ENCODE measurements around the gene MKNK2. TPM values are rescaled to one million over a fixed set of nuclear protein-coding genes. Genes with fewer than 3 reads are reported as not detected.

MKNK2 gene
- total RNA-seq, 1 donor from 2014 or later = 113 TPM

DNA sequence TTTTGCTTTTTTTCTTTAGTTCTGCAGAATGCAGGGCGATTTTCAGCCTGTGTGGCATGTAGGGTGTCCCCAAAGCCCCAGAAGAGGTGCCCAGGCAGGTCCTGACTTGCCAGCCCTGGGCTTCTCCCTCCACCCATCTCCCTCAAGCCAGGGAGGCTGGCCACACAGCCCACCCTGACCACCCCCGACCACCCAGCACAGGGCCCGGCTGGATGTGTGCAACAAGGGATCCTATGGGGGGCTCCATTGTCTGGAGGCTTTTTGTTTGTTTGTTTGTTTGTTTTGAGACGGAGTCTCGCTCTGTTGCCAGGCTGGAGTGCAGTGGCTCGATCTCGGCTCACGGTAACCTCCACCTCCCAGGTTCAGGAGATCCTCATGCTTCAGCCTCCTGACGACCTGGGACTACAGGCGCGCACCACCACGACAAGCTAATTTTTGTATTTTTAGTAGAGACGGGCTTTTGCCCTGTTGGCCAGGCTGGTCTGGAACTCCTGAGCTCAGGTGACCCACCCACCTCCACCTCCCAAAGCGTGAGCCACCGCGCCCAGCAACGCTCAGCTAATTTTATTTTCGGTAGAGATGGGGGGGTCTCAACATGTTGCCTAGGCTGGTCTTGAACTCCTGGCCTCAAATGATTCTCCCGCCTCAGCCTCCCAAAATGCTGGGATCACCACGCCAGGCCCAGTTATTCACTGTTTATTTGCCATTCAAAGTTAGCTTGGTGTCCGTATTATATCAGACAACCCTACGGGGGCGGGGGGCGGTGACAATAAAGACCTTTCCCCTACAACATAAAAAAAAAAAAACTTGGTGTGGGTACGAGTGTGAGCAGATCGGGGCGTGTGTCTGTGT lies 7.8 kb upstream of the MKNK2 start:
- DNase-seq (ENCODE audit: extremely low read depth, low read depth, low spot score) = no peak

DNA sequence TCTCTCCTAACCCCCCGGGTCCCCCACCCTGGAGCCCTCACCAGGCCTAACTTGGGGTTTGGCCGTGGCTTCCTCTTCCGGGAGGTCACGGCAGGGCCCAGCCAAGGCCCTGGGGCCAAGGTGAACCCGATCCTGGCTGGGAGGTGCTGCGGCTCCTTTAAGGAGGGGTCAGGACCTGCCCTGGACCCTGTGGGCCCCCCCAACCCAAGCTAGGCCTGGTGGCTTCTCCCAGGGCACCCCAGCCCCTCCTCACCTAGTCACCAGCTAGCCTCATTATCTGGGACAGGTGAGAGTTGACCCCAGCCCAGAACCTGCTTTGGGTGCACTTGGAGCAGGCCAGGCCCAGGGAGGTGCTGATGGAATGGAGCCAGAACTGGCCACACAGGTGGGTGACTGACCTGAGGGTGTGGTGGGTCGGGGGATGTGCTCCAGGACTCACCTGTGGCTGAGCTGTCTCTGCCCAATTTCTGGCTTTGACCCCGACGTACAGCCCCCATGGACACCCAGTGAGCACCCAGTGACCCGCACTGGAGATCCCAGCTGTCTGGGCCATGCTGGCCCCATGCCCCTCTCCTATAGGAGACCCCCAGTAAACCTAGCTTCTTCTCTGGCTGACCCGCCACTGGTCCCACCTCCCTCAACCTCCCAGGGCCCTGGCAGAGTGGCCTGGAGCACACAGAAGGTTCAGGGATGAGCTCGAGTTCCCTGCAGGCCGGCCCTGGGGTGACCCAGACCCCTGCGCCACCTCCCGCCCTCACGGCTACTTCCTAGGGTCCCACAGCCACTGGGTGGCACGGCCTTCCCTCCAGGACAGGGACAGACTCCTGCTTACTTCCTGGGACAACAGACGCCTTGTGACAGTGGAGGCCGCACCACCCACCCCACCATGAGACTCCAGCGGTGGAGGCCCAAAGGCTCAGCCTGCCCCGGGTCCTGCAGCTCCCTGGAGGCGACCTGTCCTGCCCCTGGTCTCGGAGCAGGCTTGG lies 6.7 kb upstream of the MKNK2 start:
- no peak for DNase-seq (ENCODE audit: extremely low read depth, low read depth, low spot score)

DNA sequence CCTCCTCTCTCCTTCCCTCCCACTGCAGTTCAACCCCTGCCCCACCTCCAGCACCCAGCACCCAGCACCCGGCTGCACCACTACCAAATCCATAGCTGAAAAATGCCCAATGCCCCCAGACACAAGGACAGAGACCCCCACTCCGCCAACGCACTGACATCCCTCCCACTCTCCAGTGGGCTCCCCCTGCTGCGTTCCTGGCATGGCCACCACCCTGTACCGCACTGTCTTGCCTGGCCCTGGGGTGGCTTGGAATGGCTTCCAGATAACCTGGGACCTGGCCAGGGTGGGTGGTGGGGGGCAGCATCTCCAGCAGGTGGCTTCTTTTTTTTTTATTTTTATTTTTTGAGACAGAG lies 5.8 kb upstream of the MKNK2 start:
- no peak for DNase-seq (ENCODE audit: extremely low read depth, low read depth, low spot score)

DNA sequence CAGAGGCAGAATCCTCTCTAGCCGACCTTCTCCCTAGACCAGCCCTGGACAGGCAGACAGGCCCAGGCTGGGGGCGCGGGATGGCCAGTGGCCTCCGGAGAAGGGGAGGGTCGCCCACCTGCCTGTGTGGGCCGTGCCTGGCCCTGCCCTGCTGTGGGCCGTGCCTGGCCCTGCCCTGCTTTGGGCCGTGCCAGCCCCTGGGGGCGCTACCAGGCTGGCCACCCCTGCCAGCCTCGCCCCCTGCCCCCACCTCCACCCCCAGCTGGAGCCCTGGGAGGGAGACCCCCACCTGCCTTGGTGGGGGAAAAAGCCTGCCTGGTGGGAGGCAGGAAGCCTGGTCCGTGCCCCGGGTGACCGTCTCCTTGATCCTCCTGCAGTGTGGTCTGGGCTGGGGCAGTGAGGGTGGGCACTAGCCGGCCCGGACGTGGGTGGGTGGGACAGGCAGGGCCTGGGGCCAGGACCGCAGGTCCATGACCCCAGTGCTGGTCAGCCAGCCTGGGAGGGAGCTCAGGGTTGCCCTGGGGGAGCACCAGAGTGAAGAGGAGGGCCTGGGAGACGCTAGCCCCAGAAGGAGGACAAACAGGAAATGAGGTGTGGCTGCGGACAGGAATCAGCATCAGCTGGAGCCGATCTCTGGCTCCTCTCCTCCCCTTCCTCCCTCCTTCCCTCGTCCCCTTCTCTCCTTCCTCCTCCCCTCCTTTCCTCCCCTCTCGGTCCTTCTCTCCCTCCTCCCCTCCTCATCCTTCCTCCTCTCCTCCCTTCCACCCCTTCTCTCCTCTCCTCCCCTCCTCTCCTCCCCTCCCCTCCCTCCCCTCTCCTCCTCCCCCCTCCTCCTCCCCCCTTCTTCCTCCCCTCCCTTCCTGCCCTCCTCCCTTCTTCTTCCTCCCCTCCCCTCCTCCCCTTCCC lies 5.1 kb upstream of the MKNK2 start:
- DNase-seq (ENCODE audit: extremely low read depth, low read depth, low spot score) = no peak

DNA sequence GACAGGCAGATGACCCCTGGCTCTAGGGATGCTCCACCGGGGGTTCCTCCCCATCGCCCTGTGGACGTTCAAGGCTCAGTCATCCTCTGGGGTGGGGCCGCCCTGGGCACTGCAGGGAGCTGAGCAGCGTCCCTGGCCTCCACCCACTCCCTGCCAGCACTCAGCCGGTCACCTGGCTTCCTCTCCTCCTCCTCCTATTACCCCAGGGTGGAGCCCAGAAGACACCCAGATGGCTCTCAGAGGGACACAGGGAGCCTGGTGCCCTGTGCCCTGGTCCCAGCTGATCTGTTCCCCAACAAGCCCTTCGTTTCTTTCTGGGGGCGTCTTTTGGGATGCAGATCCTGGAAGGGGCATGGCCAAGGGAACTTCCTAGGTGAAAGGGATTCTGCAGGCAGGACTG lies 3.7 kb upstream of the MKNK2 start:
- DNase-seq (ENCODE audit: extremely low read depth, low read depth, low spot score) = no peak

DNA sequence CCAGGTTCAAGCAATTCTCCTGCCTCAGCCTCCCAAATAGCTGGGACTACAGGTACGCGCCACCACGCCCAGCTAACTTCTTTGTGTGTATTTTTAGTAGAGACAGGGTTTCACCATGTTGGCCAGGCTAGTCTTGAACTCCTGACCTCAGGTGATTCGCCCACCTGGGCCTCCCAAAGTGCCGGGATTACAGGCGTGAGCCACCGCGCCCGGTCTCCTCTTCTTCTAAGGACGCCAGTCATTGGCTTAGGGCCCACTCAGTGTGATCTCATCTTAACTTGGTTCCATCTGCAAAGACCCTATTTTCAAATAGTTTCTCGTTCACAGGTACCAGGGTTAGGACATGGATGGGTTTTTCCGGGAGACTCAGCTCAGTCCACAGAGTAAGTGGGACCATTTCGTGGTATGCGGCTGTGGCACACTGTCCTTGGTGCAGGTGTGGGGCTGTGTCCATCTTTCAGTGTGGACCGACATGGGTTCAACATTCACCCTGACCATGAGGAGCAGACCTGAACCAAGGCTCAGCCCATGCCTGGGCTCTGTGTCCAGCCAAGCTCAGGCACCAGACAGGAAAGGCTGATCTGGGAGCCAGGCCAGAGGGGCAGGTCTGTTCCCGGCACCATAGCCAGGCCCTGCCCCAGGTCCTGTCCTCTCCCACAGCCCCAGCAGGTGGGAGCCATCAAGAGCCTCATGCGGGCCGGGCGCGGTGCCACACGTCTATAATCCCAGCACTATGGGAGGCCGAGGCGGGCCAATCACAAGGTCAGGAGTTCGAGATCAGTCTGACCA lies 2.8 kb upstream of the MKNK2 start:
- no peak for DNase-seq (ENCODE audit: extremely low read depth, low read depth, low spot score)

DNA sequence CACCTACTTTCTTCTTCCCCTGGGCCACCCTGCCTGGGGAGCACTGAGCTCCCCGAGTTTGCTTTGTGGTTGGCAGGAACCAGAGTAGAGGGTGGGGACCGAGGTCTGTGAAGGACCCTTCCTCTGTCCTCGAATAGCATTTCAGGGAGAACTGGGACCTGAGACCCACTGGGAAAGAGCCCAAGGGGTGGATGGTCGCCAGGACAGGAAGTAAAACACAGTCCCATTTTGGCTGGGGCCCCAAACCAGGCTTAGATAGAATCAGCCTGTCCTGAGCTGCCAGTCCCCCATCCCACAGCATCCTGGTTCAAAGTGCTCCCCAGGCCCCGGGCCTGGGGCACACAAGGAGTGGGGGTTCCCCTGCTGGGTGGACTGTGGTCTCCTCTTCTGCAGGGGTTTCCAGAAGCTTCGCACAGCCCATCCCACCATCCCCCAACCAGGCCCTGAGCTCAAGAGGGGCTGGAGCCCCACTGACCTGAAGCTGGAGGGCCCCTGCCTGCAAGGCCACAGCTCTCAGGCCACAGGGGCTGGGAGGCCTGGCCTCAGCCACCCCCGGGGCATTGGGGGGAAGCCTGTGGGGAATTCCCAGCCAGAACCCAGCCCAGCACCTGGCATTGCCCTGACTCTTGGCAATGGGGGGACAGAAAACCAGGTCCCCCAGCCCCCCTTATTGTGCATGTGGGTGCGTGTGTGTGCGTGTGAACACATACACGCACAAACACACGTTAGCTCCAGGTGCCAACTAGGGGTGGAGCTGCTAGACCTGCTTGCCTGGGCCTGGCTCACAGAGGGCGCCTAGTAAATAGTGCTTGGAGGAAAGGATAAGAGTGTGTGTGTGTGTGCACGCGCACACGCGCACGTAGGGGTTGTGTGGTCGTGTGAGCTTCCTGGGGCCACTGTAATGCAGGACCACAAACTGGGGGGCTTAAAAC lies 995 bp upstream of the MKNK2 start:
- no peak for DNase-seq (ENCODE audit: extremely low read depth, low read depth, low spot score)

DNA sequence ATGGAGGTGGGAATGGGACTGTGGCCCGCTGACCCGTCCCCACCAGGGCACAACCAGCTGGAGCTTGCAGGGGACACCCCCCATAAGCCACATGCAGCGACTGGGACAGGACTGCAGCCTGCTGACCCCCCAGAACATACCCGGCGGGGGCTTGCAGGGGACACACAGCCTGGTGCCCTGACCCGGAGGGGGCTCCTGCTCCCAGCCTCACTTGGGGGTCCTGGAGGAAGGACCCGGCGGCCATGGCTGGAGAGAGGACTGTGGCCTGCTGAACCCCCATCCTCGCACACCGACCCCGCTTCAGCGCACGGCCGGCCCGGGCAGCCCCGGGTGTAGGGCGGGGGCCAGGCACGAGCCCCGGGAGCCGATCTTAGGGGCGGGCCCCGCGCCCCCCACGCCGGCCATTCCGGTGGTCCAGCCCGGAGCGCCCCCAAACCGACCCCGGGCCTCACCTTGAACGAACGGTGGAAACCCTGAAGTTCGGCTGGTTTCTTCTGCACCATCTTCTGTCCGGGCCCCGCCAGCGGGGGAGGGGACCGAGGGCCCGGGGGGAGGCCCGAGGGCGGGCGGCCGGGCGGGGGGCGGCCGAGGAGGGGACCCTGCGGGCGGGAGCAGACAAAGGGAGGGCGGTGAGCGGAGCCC lies 574 bp downstream of the MKNK2 start:
- no peak for DNase-seq (ENCODE audit: extremely low read depth, low read depth, low spot score)

DNA sequence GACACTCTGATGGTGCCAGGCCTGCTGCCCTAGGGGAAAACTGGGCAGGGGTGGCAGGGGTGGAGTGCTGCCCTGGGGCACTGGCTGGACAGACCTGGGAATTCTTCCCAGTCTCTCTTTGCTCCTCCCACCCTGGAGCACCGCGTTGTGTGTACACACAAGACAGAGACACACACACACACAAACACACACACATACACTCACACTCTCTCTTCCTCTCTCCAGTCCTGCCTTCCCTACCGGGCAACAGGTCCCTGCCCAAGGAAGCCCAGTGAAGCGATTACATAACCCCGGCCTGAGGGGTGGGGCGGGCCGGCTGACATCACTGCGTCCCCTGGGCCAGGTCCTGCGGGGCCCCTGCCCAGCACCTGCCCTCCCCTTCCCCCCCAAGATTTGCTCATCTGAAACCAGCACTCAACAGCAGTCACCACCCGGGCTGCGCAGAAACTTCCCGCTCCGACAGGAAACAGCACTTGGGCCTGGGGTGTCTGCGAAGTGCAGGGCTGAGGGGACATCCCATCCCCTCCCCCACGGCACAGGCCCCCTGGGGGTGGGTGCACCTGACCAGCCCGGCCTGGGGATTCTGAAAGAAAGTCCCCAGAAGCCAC lies 1.2 kb downstream of the MKNK2 start:
- DNase-seq (ENCODE audit: extremely low read depth, low read depth, low spot score) = no peak

DNA sequence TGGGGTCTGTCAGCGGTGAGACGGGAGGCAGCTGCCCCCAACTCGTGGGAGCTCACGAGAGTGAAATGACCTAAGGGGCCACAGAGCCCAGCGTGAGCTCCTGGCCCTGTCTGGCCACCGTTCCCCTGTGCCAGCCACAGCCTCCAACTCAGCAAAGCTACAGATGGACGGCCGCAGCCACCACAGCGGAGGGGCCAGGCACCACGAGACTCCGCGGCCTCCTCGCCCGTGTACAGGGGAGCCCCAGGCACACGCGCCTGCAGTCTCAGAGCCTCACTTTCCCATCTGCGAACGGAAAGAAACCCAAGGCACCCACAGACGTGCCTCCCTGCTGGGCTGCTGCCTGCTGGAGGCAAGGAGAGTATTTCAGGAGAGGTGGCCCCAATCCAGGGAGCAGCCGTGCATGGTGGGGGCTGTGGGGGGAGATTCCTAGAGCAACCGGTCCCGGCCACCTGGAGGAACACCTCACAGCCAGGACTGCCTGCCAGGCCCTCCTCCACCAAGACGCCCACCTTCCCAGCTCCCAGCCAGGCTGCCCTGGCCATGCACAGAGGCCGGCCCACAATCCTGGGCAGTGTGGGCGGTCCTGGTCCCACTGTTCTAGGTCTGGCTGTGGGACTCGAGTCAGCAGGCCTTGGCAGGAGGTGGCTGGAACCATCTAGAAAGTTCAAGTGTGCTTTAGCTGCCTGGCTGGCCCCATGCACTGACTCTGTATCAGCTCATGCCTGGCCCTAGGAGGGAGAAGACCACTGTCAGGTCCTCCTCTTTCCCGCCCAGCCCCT lies 1.9 kb downstream of the MKNK2 start:
- no peak for DNase-seq (ENCODE audit: extremely low read depth, low read depth, low spot score)

DNA sequence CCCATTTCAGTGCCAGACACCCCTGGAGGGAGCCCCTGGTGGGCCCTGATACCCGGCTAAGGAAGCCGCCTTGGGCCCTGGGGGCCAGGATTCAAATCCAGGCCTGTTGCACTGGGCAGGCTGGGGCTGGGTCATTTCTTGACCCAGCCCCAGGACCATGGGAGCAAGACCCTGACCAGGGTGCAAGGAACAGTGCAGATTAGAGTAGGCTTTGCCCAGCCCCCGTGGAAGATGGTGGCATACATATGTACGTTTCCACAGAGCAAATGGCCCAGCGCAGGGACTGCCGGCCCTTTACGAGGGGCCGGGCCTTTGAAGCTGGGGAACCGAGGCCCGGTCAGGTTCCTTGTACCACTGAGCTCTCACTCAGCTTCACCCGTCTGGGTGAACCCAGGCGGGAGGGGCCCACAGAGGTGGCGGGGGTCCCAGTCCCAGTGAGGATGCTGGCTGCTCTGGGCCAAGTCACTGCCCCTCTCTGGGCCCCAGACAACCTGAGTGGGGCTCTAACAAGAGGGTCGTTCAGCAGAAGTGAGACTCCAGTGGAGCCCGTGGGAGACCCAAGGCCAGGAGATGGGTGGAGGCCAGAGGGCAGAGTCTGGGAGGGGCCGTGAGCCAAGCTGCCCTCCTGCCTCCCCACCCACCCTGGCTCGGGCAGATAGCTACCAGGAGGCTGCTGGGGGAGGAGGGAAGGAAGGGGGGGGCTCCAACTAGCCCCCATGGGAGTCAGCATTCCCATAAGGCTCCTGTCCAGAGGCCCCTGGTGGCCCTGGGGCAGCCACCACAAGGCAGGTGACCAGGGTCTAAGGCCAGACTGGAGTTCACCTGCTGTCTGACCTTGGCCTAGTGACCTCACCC lies 2.7 kb downstream of the MKNK2 start:
- DNase-seq (ENCODE audit: extremely low read depth, low read depth, low spot score) = no peak

DNA sequence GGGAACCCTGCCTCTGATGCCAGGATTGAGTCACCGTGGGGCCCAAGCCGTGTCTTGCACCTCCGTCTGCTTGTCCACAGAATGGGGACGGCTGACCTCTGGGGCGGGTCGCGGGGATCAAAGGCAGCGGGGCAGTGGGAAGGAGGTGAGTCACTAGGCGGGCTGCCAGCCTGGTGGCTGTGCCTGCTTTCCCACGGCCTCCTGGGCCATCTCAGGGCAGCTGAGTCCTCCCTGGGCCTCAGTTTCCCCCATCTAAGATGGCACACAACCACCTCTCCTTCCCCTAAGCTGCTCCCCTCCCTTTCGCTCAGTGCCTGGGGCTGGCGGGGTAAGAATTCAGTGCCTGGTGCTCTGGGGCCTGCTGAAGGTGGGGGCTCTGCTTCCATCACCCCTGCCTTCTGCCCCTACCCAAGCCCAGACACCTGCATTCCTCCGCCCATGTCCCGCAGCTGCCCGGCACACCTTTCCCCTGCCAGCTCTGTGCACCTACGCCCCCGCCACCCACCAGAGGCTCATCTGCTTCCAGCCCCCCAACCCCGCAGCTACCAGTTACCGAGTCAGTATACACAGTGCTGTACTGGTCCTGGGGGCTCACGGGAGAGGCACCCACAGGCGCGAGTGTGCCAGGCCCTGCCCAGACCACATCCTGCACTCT lies 3.5 kb downstream of the MKNK2 start:
- DNase-seq (ENCODE audit: extremely low read depth, low read depth, low spot score) = no peak

DNA sequence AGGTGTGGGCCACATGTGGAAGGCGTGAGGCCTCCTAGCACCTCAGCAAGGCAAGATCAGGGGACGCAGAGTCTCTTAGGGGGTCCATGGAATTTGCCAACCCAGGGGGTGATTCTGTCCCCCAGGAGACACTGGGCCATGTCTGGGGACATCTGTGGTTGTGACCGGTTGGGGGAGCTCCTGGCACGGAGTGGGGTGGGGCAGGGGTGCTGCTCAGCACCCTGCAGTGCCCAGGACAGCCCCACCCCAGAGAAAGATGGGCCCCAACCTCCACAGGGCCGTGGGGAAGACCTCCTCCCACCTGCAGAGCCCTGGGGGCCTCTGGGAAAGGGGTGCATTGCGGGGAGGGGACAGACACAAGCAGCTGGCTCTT lies 4.0 kb downstream of the MKNK2 start:
- no peak for DNase-seq (ENCODE audit: extremely low read depth, low read depth, low spot score)

DNA sequence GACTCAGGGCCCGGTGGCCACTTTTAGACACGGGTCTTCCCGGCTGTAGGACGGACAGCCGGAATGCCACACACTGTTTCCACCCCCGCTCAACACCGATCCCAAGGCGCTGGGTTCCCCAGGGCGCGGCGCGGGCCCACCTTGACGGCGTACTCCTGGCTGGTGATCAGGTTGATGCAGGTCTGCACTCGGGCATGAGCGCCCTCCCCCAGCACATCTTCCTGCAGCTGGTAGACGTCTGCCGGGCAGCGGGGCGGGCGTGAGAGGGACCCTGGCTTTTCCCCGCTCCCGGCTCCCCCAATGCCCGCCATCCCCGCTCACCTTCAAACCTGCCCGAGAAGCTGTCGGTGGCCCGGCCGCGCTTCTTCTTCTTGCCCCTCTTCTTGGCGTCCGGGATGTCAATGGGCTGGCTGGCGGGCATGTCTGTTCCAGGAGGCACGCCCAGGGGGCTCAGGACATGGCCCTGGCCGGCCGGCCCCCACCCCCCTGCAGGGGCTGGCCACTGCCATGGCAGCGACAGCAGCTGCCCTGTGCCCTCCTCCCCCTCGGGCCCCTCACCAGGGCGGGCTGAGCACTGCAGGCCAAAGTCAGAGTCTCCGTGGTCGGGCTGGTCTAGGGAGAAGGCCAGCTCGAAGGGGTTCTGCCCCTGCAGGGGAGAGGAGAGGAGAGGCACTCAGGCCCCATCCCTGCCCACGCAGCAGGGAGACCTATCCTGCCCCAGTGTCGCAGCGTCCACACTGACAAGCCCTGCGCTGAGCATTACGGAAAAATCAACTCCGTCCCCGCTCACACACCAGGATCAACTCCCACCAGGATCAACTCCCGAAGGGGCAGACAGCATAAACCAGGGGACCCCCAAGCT lies 4.8 kb downstream of the MKNK2 start:
- DNase-seq (ENCODE audit: extremely low read depth, low read depth, low spot score) = no peak

DNA sequence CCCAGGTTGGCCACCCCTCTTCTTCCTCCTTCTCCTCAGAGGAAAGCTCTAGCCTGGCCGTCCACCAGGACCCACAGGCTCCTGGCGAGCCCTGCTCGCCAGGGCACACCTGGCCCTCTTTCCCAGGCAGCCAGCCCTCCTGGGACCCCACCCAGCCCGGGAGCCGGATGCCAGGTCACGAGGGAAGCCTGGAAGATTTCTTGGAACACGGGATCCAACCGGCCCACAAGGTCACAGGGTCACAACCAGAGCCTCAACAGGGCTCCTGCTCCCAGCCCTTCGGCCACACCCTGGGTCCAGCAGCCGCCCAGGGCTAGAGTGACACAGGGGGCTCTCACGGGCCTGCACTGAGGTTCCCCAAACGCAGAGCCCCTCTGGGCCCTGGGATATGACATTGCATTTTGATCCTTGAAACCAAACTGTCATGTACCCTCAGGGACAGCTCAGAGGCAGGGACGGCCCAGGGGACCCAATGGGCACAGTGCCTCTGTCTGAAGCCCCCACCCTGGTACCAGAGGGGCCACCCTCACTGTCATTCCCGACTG lies 5.5 kb downstream of the MKNK2 start:
- DNase-seq (ENCODE audit: extremely low read depth, low read depth, low spot score) = no peak
